T-helper 2 cell treated with Interferon-gamma antibody and Interleukin-4, amounts not matched to agents 5 μg/mL and 100 μg/mL, for 36 hours (primary cell): ENCODE results near the gene GRIP2.

ENCODE experiments used
- DNase-seq: peaks from one replicate; pipeline ENCODE4 v3.0.0; 2021; ENCODE audit warnings: low spot score
- H3K27ac Mint-ChIP-seq: one replicate; pipeline ENCODE4 v1.8.0; 2021; ENCODE audit warnings: mild to moderate bottlenecking, mixed read lengths
- H3K27me3 Mint-ChIP-seq: one replicate; pipeline ENCODE4 v1.8.0; 2021; ENCODE audit warnings: low read depth, mixed read lengths
- H3K36me3 Mint-ChIP-seq: one replicate; pipeline ENCODE4 v1.8.0; 2021; ENCODE audit warnings: low read depth, mixed read lengths
- H3K4me1 Mint-ChIP-seq: one replicate; pipeline ENCODE4 v1.8.0; 2021; ENCODE audit warnings: low read depth, mixed read lengths
- H3K4me3 Mint-ChIP-seq: one replicate; pipeline ENCODE4 v1.8.0; 2022; ENCODE audit warnings: mild to moderate bottlenecking, moderate library complexity, mixed read lengths
- H3K9me3 Mint-ChIP-seq: one replicate; pipeline ENCODE4 v1.8.0; 2021; ENCODE audit warnings: mixed read lengths

GRIP2 gene

DNA sequence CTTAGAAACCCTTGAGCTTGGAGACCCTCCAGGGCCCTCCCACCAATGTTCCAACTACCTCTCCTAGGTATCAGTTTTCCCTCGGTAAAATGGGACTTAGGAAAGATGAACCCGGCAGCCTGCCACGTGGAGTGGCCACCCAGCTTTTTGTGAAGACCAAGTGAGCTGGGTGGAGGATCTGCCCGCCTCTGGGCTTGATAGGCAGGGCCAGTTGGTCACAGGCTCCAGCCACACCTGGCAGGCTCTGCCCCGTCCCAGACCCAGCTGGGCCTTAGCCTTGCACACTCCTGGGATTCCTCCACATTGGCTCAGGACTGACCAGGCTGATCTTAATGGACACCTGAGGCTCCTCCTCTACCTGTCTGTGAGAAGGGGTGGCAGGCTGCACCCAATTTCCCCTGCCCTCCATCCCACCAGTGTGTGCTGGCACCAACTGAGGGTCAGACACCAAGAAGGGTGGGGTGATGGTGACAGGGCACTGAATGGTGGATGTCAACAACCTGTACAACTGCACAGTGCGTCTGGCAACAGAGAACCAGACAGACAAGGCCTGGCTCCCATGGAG, 761 bp upstream of the GRIP2 start:
- no peaks in the 10 kb centered on the region for H3K4me1 Mint-ChIP-seq
- H3K4me3 Mint-ChIP-seq, result no peak overlapping the region
- DNase-seq, result no peak
- H3K27me3 Mint-ChIP-seq, result no peaks in the 10 kb centered on the region
- H3K27ac Mint-ChIP-seq, result no peak overlapping the region
- no peaks in the 10 kb centered on the region for H3K9me3 Mint-ChIP-seq
- H3K36me3 Mint-ChIP-seq, result no peaks in the 10 kb centered on the region

DNA sequence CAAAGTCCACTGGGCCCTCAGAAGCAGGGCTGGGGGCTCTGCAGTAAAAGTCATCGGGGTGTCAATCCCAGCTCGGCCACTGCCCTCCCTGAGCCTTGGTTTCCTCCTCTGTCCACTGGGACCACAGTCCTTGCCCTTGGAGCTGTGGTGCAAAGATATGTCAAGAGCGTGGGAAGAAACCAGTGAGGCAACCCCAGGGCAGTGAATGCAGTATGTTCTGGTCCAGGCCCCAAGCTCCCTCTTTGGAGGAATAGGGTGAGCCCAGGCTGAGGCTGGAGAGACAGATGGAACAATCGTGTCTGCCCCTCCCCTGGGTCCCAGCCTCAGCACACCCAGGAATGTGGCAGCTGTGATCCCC, 779 bp downstream of the GRIP2 start:
- DNase-seq, result no peak
- Mint-ChIP-seq H3K4me1 (no peaks in the 10 kb centered on the region), H3K27me3 (no peaks in the 10 kb centered on the region), H3K4me3 (no peak overlapping the region), H3K9me3 (no peaks in the 10 kb centered on the region), H3K27ac (no peak overlapping the region), H3K36me3 (no peaks in the 10 kb centered on the region)

DNA sequence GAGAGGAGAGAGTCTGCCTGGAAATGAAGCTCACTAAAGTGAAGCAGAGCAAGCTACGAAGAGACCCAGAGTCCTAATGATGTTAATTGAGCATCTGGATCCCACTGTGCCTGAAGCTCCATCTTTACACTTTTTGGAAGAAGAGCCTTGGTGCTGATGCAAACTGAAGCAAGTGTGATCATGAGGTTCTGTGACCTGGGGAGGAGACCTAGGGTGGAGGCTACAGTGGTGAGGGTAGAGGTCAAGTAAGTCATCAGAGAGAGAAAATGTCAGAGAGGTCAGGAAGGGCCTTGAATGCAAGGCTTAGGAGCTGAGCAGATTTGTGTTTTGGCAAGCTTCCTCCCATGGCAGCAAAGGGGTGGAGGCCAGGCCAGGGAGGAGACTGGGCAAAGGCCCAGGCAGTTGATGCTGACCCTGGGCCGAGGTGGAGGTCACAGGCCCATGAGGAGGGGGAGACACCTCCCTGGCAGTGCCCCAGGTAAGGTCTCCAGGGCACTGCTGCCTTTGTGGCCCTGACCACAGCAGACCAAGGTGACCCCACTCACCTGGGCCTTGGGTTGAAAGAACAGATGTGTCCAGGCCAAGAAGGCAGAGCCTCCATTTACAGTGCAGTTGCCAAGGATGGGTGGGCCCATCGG, 1.6 kb downstream of the GRIP2 start:
- no peak overlapping the region for H3K27ac Mint-ChIP-seq
- H3K27me3 Mint-ChIP-seq, result no peaks in the 10 kb centered on the region
- no peaks in the 10 kb centered on the region for H3K36me3 Mint-ChIP-seq
- H3K4me1 Mint-ChIP-seq, result no peaks in the 10 kb centered on the region
- no peaks in the 10 kb centered on the region for H3K9me3 Mint-ChIP-seq
- no peak for DNase-seq
- no peak overlapping the region for H3K4me3 Mint-ChIP-seq

DNA sequence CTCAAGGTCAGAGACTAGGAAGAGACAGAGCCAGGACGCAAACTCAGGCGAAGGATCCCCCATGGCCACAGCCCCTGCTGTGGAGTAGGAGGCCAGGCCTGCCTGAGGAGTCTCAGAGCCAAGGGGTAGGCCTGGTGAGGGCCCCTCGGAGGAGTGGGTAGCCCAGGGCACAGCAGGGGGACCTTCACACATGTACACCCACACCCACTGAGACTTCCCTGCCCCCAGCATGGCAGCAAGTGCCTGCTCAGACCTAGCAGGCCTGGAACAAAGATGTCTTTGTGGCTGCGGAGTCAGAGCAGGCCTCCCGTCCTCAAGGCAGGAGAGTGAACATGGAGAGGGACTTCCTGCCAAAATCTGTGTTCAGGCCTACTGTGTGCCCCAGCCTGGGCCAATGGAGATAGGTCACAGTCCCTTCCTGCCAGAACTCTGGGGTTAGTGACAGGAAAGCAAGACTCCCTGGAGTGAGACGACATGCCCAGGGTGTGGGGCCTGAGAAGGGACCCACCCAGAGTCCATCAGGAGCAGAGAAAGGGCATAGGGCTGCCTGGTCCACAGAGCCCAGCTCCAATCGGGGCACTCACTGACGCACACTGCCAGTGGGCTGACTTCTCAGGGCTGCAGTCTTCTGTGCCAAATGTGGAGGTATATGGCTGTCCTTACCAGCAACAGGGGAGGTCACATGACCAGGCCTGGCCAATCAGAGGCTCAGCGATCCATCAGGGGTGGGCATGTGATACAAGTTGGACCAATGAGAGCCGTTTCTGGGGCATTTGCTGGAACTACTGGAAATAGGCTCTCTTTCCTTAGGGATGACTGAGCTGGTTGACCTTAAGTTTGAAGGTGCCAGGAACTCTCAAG, 2.3 kb downstream of the GRIP2 start:
- H3K27ac Mint-ChIP-seq, result no peak overlapping the region

DNA sequence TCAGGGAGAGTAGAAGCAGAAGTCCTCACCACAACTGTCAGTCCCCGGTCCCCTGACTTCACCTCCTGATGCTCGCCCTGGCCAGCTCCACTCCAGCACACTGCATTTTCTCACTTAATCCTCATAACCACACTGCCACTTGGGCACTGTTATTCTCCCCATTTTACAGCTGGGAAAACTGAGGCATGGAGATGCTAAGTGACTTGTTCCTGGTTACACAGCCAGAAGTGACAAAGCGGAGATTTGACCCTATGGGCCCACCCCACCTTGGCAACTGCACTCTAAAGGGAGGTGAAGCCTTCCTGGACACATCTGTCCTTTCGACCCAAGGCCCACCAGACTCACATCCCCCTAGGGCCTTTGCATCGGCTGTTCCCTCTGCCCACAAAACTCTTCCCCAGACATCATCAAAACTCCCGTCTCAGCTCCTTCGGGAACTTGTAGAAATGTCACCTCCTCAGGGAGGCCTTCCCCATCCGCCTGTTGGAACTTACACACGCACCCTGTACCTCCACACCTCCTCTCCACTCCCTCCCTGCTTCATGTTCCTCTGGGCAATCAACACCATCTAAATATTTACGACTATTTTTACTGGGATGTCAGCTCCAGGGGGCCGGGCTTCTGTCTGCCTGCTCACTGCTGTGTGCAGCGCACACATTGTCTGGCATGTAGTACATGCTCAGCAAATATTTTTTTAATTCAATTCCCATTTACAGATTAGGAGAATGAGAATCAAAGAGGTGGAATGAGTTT, 3.1 kb downstream of the GRIP2 start:
- no peaks in the 10 kb centered on the region for H3K36me3 Mint-ChIP-seq
- no peaks in the 10 kb centered on the region for H3K4me1 Mint-ChIP-seq
- H3K27ac Mint-ChIP-seq, result no peak overlapping the region
- DNase-seq, result no peak
- H3K4me3 Mint-ChIP-seq, result no peak overlapping the region
- H3K27me3 Mint-ChIP-seq, result no peaks in the 10 kb centered on the region
- no peaks in the 10 kb centered on the region for H3K9me3 Mint-ChIP-seq

More for the DNA sequence above, 2.3 kb downstream of the GRIP2 start:
- DNase-seq, result no peak
- no peaks in the 10 kb centered on the region for H3K36me3 Mint-ChIP-seq
- no peaks in the 10 kb centered on the region for H3K4me1 Mint-ChIP-seq
- no peaks in the 10 kb centered on the region for H3K9me3 Mint-ChIP-seq
- H3K4me3 Mint-ChIP-seq, result no peak overlapping the region
- no peaks in the 10 kb centered on the region for H3K27me3 Mint-ChIP-seq

DNA sequence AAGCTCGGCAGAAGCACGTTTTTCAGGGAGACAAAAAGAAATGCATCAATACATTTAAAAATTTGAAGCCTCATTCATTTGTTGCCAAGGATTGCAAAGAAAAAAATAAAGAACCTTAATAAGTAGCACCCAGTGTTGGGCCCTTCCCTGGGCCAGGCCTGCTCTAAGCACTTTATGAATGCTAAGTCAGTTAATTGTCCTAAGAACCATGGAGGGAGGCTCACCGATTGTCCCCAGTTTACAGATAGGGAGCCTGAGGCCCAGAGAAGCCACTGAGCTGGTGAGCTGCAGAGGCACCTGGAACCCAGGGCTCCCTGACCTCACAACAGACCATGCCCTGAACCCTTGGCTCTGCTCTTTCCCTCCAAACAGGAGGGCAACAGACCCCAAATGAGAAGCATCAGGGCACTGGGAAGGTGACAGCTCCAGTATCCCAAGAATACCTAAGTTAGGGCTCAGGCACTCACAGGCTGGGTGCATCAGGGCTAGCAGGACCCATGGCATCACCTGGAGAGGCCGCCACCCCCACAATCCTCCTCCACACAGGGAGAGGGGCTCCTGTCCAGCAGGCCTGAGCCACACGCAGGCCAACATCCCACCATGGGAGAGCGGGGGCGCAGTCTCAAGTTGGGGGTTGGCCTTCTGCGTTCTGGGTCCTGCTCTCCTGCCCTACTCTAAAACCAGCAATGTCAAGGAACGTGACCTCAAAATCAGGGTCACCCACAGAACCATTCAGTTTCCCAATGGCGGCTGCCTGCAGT, 3.9 kb downstream of the GRIP2 start:
- Mint-ChIP-seq H3K9me3 (no peaks in the 10 kb centered on the region), H3K36me3 (no peaks in the 10 kb centered on the region), H3K4me3 (no peak overlapping the region), H3K4me1 (no peaks in the 10 kb centered on the region), H3K27ac (no peak overlapping the region), H3K27me3 (peaks cover 3% of the 10 kb centered on the region)
- no peak for DNase-seq

DNA sequence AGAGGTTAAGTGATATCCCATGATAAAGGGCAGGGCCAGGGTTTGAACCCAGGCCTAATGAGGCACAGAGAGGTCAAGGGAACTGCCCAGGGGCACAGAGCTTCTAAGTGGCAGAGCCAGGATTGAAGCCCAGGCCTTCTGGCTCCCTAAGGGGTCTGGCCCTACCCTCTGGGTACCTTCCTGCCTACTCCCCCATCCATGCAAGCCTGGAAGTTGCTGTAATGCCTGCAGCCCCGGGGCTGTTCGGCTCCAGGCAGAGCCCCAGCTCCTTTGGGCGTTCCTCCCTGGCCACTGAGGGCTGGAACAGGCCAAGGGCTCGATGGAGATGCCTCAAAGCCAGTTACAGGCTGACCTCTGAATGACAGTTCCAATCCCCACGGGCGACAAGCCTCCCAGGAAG, 4.5 kb downstream of the GRIP2 start:
- DNase-seq, result no peak
- Mint-ChIP-seq H3K9me3 (no peaks in the 10 kb centered on the region), H3K36me3 (no peaks in the 10 kb centered on the region), H3K4me1 (no peaks in the 10 kb centered on the region), H3K27me3 (peaks cover 6% of the 10 kb centered on the region), H3K27ac (no peak overlapping the region), H3K4me3 (no peak overlapping the region)

DNA sequence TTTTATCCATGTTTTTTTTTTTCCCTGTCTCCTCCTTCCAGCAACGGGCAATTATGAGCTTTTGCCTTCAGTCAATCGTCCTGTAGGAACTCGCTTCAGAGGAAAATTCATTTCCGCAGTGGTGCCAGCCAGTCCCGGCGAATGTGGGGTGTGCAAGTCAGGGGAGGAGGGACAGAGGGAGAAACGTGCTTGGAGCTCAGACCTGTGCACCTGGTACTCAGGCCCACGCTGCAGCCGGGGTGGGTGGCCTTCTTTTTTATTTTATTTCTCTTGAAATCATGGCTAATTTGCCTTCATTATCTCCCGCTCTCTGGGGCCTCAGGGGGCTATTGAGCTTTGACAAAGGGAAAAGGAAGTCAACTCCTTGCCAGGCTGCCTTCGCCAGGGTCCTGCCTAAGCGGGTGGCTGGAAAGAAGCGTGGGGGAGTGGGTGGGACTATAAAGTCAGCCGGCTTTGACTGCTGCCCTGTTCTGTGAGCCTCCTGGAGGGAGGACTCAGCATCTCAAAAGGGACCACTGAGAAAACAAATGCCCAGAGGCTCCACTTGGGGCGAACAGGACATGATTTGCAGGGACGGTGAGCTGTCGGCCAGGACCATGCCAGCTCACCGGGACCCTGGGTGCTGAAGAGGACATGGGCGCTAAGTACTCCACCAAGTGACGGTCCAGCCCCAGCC, 5.5 kb downstream of the GRIP2 start:
- no peaks in the 10 kb centered on the region for H3K36me3 Mint-ChIP-seq
- H3K27ac Mint-ChIP-seq, result no peak overlapping the region
- peaks cover 10% of the 10 kb centered on the region for H3K27me3 Mint-ChIP-seq

DNA sequence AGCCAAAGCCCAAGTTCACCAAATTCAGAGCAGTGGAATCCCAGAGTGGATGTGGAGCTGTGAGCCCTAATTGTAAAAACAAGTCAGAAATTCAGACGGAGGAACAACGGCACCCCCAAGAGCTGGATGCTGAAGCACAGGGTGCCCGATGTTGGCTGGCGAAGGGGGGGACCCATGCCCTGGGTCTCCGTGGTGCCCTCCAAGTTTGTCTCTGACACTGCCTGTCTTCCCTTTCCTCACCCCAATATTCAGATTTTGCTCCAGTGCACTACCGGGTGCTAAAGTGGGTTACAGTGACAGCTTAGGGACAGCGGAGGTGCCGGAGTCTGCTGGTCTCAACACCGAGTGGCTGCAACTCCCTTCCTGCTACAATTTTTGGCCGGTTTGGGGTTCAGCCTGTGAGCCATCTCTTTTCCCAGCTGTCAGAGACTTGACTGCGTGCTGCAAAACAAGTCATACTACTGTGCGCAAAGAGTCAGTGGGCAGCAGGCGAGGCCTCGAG, 6.6 kb downstream of the GRIP2 start:
- Mint-ChIP-seq H3K9me3 (no peaks in the 10 kb centered on the region), H3K27me3 (peaks cover 10% of the 10 kb centered on the region), H3K4me1 (no peaks in the 10 kb centered on the region), H3K36me3 (no peaks in the 10 kb centered on the region), H3K27ac (no peak overlapping the region), H3K4me3 (no peak overlapping the region)
- no peak for DNase-seq

More for the DNA sequence above, 5.5 kb downstream of the GRIP2 start:
- no peak overlapping the region for H3K4me3 Mint-ChIP-seq
- H3K9me3 Mint-ChIP-seq, result no peaks in the 10 kb centered on the region
- H3K4me1 Mint-ChIP-seq, result no peaks in the 10 kb centered on the region
- DNase-seq, result no peak

DNA sequence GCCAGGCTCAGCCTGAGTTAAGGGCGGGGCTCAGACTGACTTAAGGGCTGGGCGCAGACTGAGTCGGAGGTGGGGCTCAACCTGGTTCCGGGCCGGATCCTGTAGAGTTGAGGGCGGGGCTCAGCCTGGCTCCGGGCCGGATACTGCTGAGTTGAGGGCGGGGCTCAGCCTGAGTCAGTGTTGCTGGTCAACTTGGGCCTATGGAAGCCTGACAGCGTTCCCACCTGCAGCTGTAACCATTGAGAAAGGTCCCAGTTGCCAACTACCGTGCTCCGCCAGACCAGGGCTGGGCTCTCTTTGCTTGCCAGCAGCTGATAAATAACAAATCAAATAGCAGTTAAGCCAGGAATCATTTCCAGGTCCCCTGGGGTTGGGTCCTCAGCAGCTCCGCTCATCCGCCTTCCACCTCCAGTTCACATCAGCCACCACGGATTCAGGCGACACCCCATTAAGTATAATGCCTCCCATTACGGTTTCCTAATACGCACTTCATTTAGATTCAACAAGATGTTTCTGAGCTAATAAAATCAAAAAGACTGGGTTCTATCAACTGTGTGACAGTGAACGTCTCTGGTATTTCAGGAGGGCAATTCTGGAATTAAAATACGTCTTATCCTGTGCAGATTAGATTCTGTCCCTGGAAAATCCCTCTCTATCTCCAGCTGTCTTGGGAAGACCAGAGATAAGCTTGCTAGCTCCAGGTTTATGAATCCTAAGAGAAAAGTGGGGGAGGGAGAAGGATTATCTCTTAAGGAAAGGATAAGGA, 7.3 kb downstream of the GRIP2 start:
- Mint-ChIP-seq H3K4me3 (no peak overlapping the region), H3K27me3 (peaks cover 12% of the 10 kb centered on the region), H3K9me3 (no peaks in the 10 kb centered on the region), H3K4me1 (no peaks in the 10 kb centered on the region), H3K27ac (no peak overlapping the region), H3K36me3 (no peaks in the 10 kb centered on the region)
- DNase-seq, result no peak

DNA sequence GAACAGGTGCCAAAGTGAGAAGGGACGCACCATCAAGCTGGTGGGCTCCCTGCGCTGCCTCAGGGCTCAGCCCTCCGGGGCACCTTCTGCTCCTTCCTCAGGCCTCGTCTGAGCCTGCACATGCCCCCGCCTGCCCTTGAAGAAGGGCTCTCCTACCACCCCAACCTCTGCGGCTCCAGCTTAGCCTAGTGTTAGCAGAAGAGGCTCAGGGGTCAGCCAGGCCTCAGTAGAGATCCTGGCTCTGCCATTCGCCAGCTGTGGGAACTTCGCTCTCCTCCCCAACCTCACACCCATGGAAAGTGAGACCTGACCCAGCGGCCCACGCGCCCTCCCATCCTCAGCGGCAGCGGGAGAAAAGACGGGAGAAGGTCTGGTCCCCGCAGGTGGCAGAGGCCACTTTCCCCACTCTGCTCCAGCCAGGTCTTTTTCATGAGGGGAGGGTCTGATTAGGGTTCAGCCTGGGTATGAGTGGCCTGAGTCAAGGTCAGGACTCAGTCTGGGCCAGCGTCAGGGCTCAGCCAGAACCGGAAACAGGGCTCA, 8.2 kb downstream of the GRIP2 start:
- H3K9me3 Mint-ChIP-seq, result no peaks in the 10 kb centered on the region
- H3K27ac Mint-ChIP-seq, result no peak overlapping the region
- H3K4me1 Mint-ChIP-seq, result no peaks in the 10 kb centered on the region
- H3K4me3 Mint-ChIP-seq, result no peak overlapping the region
- H3K27me3 Mint-ChIP-seq, result peaks cover 12% of the 10 kb centered on the region
- H3K36me3 Mint-ChIP-seq, result no peaks in the 10 kb centered on the region
- DNase-seq, result no peak

DNA sequence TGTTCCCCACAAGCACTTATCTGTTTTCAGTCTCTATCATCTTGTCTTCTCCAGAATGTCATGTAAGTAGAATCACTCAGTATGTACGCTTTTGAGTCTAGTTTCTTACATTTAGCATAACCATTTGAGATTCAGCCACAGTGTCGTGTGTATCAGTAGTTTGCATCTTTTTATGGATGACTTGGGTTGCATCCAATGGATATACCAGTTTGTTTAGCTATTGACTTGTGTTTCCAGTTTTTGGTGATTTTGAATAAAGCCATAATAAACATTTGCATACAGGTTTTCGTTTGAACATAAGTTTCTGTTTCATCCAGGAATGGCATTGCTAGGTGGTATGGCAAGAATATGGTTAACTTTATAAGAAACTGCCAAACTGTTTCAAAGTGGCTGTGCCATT, 12.1 kb downstream of the GRIP2 start:
- no peaks in the 10 kb centered on the region for H3K9me3 Mint-ChIP-seq
- no peak overlapping the region for H3K4me3 Mint-ChIP-seq
- no peak overlapping the region for H3K27ac Mint-ChIP-seq
- DNase-seq, result no peak
- peaks cover 12% of the 10 kb centered on the region for H3K27me3 Mint-ChIP-seq
- no peaks in the 10 kb centered on the region for H3K4me1 Mint-ChIP-seq
- H3K36me3 Mint-ChIP-seq, result no peaks in the 10 kb centered on the region
